Measurements from ENCODE around the gene HK1.

DNA sequence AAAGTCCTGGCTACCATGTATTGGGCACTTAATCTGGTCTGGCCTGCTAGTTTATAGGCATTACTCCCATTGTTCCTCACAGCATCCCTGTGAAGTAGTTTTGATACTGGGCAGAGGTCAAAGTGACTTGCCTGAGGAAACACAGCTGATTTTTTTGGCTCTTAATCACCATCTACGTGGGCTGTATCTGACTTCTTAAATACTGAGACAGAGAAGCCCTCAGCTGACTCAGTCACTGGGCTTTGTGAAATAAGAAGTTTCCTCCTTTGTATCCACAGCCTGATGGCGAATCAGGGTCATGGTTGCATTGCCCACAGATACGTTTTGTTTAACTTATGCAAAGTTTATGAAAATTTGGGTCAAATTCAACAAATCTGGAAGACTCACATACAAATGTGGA is 125.2 kb downstream of the HK1 start:
- TF ChIP-seq CTCF (conservative IDR thresholded peaks at IDR 0.05 in 1 of 2, IDR thresholded peaks at IDR 0.05 in 1 of 2; ENCODE audit: extremely low read depth in 1 of 2, insufficient read depth in 1 of 2, low read depth in 1 of 2, low read length in 2 of 2): no peak
- no peak for TF ChIP-seq EZH2 (IDR thresholded peaks at IDR 0.05; ENCODE audit: borderline replicate concordance, low read length)
